Breast epithelium (tissue), 4 donors: Measurements from ENCODE around the gene P2RY2. TPM values are rescaled to one million over a fixed set of nuclear protein-coding genes. Genes with fewer than 3 reads are reported as not detected.

ENCODE experiments used
- DNase-seq, 2 donors: peaks; one replicate each; pipeline ENCODE4 v3.0.0-alpha.2; 2019; ENCODE audit warnings: low spot score in 2 of 2
- H3K27ac ChIP-seq, 2 donors: fragments of 200-600 bp; sonication (generic) in 1 of 2; one replicate each; pipeline ENCODE4 v1.5.1; 2016 to 2019; ENCODE audit warnings: mild to moderate bottlenecking in 1 of 2
- H3K27me3 ChIP-seq, 2 donors: fragments of 200-600 bp; sonication (generic) in 1 of 2; one replicate each; pipeline versions ENCODE4 v1.5.1 to v1.6.0; 2017 to 2019; ENCODE audit warnings: control low read depth in 1 of 2, mild to moderate bottlenecking in 1 of 2
- H3K36me3 ChIP-seq: fragments of 200-600 bp; one replicate; pipeline ENCODE4 v1.5.1; 2019
- H3K4me1 ChIP-seq, 2 donors: fragments of 200-600 bp; sonication (generic); one replicate each; pipeline ENCODE4 v1.5.1; 2016 to 2019; ENCODE audit warnings: control low read depth in 1 of 2
- H3K4me3 ChIP-seq, 3 donors: fragments of 200-600 bp; sonication (generic); 1 replicate in 2 of 3; 2 replicates in 1 of 3; pipeline ENCODE4 v1.5.1; 2016 to 2019; ENCODE audit warnings: mild to moderate bottlenecking in 3 of 3, moderate library complexity in 2 of 3
- H3K9me3 ChIP-seq, 2 donors: fragments of 200-600 bp; sonication (generic) in 1 of 2; one replicate each; pipeline ENCODE4 v1.5.1; 2016 to 2019; ENCODE audit warnings: control low read depth in 1 of 2
- CTCF ChIP-seq, 3 donors: fragments of 450-650 bp; IDR thresholded peaks; one replicate each; pipeline ENCODE4 v1.5.1; 2016 to 2017; ENCODE audit warnings: antibody characterized with exemption in 3 of 3, mild to moderate bottlenecking in 3 of 3, moderate library complexity in 3 of 3
- POLR2A ChIP-seq: fragments of 450-650 bp; IDR thresholded peaks from one replicate; pipeline ENCODE4 v1.6.1; 2016; ENCODE audit warnings: antibody characterized with exemption, mild to moderate bottlenecking, moderate library complexity
- POLR2AphosphoS5 ChIP-seq, 3 donors: sonication (generic); formaldehyde crosslinking; IDR thresholded peaks; one replicate each; pipeline ENCODE4 v1.6.1; 2017; ENCODE audit warnings: antibody characterized with exemption in 3 of 3
- intact Hi-C: fragments of 100-400 bp; cut with DNase I; formaldehyde crosslinking; loops from one replicate; pipeline ENCODE4 v1.15.1; 2023; ENCODE audit warnings: low total_unique reads
- total RNA-seq, 3 donors: library from RNA; depleted of rRNA; stranded (reverse); fragments of >200 nt; gene quantifications; one replicate each; pipeline ENCODE4 v1.1.0, GENCODE V29; 2016

The P2RY2 gene
- total RNA-seq, 3 donors from 2014 or later, result 0.32 to 7.6 (median 5.2) TPM

- intact Hi-C loops, result no loop called here
- no peak for TF ChIP-seq POLR2A
- peak in 2 of 3 donors; percentile 37 to 47 for TF ChIP-seq CTCF (IDR thresholded peaks at IDR 0.05)
- peak in 2 of 3 donors; percentile 14 to 22 for TF ChIP-seq POLR2AphosphoS5 (IDR thresholded peaks at IDR 0.05)
- Histone ChIP-seq H3K9me3 (no peaks in the 10 kb centered on the region), H3K4me3 (no peak overlapping the region), H3K27me3 (no peaks in the 10 kb centered on the region), H3K4me1 (peaks cover 0 to 9% of the 10 kb centered on the region in 2 donors), H3K27ac (peak overlapping the region in 1 of 2 donors; percentile 48), H3K36me3 (no peaks in the 10 kb centered on the region)
- DNase-seq, result peak; percentile 58 to 87
These were observed 9.6 kb downstream of the P2RY2 start for GRCh38 chr11:73227571-73228211.

- TF ChIP-seq POLR2A (no peak), POLR2AphosphoS5 (IDR thresholded peaks at IDR 0.05) (no peak), CTCF (IDR thresholded peaks at IDR 0.05) (no peak)
- H3K36me3 ChIP-seq, result no peaks in the 10 kb centered on the region
- intact Hi-C loops, result no loop called here
- H3K27me3 ChIP-seq, result no peaks in the 10 kb centered on the region
- H3K4me1 ChIP-seq, result peaks cover 0 to 9% of the 10 kb centered on the region in 2 donors
- H3K9me3 ChIP-seq, result no peaks in the 10 kb centered on the region
- DNase-seq, result peak in 1 of 2 donors; percentile 24
- H3K27ac ChIP-seq, result no peak overlapping the region
- no peak overlapping the region for H3K4me3 ChIP-seq
These were observed 10.4 kb downstream of the P2RY2 start for GRCh38 chr11:73228268-73229134.

GRCh38 chr11:73229321-73229895 lies 11.3 kb downstream of the P2RY2 start:
- Histone ChIP-seq H3K4me3 (no peak overlapping the region), H3K27me3 (no peaks in the 10 kb centered on the region), H3K27ac (no peak overlapping the region), H3K9me3 (no peaks in the 10 kb centered on the region), H3K36me3 (no peaks in the 10 kb centered on the region), H3K4me1 (peaks cover 0 to 9% of the 10 kb centered on the region in 2 donors)
- no peak for TF ChIP-seq CTCF (IDR thresholded peaks at IDR 0.05)
- no peak for TF ChIP-seq POLR2A
- TF ChIP-seq POLR2AphosphoS5 (IDR thresholded peaks at IDR 0.05), result no peak
- intact Hi-C loops, result no loop called here
- peak in 1 of 2 donors; percentile 47 for DNase-seq

- Histone ChIP-seq H3K9me3 (no peaks in the 10 kb centered on the region), H3K27ac (no peak overlapping the region), H3K27me3 (no peaks in the 10 kb centered on the region), H3K4me3 (no peak overlapping the region), H3K4me1 (peaks cover 0 to 9% of the 10 kb centered on the region in 2 donors), H3K36me3 (no peaks in the 10 kb centered on the region)
- intact Hi-C loops, result no loop called here
- peak in 1 of 2 donors; percentile 22 for DNase-seq
- TF ChIP-seq POLR2A, result no peak
- no peak for TF ChIP-seq CTCF (IDR thresholded peaks at IDR 0.05)
- TF ChIP-seq POLR2AphosphoS5 (IDR thresholded peaks at IDR 0.05), result no peak
These were observed 12.1 kb downstream of the P2RY2 start for GRCh38 chr11:73229896-73230875.
